Measurements from ENCODE around the gene STEAP1.

DNA sequence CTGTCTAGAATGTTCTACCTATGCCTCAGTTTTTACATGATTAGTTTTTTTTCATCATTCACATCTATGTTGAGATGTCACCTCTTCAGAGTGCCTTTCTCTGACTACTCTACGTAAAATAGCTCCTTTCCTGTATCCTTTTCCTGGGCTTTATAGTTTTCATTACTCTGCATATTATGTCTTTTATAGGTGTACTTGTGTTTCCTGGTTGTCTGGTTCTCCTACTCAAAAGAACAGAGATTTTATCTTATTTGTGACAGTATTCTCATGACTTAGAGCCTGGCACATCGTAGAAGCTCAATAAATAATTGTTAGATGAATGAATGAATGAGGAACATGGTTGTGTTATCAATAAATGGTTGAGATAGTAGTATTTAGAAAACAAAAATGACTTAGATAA lies 17.9 kb downstream of the STEAP1 start:
- TF ChIP-seq, protein P1, sequence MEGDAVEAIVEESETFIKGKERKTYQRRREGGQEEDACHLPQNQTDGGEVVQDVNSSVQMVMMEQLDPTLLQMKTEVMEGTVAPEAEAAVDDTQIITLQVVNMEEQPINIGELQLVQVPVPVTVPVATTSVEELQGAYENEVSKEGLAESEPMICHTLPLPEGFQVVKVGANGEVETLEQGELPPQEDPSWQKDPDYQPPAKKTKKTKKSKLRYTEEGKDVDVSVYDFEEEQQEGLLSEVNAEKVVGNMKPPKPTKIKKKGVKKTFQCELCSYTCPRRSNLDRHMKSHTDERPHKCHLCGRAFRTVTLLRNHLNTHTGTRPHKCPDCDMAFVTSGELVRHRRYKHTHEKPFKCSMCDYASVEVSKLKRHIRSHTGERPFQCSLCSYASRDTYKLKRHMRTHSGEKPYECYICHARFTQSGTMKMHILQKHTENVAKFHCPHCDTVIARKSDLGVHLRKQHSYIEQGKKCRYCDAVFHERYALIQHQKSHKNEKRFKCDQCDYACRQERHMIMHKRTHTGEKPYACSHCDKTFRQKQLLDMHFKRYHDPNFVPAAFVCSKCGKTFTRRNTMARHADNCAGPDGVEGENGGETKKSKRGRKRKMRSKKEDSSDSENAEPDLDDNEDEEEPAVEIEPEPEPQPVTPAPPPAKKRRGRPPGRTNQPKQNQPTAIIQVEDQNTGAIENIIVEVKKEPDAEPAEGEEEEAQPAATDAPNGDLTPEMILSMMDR (IDR thresholded peaks at IDR 0.05): no peak
- no peak for TF ChIP-seq POLR2A (IDR thresholded peaks at IDR 0.05)

All from right lobe of liver (tissue), 4 donors.